Kidney epithelial cell (primary cell): Measurements from ENCODE around the gene FFAR4. TPM values are rescaled to one million over a fixed set of nuclear protein-coding genes. Genes with fewer than 3 reads are reported as not detected.

Source experiments
- DNase-seq: peaks from one replicate; pipeline ENCODE4 v3.0.0-alpha.2; 2010; ENCODE audit warnings: low read depth
- H3K27me3 ChIP-seq: 2 replicates; pipeline ENCODE4 v1.6.0; 2011; ENCODE audit warnings: low read length; ENCODE audit not compliant: control insufficient read depth, insufficient read depth
- H3K36me3 ChIP-seq: 2 replicates; pipeline ENCODE4 v1.5.1; 2011; ENCODE audit warnings: low read length; ENCODE audit not compliant: control insufficient read depth, insufficient read depth
- H3K4me3 ChIP-seq: 2 replicates; pipeline ENCODE4 v1.5.1; 2011; ENCODE audit warnings: low read depth, mild to moderate bottlenecking, control low read depth, low read length
- total RNA-seq: library from RNA; depleted of rRNA; stranded (reverse); fragments of >200 nt; gene quantifications from 2 replicates; pipeline ENCODE4 v1.2.3, GENCODE V29; 2015
- TF ChIP-seq, protein P1 (sequence below): IDR thresholded peaks from 2 replicates; pipeline ENCODE4 v1.5.1; 2011; ENCODE audit warnings: mild to moderate bottlenecking, moderate library complexity, low read length, control low read depth, inconsistent platforms; ENCODE audit not compliant: insufficient read depth, poor library complexity, severe bottlenecking

The FFAR4 gene
- total RNA-seq, 1 donor from 2014 or later: not detected

DNA sequence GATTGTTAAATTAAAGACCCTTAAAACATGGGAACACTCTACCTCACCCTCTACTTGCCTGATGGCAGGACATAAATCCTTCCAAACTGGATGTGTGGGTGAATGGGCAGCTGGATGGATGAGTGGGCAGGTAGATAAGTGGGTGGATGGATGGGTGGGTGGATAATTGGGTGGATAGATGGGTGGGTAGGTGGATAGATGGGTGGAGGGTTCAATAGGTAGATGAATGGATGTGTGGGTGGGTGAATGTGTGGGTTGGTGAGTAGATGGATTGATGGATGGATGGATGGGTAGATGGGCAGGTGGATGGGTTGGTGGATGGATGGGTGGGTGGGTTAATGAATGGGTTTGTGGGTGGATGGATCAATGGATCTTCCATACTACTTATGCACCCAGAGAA is 18.9 kb upstream of the FFAR4 start:
- Histone ChIP-seq H3K27me3 (no peaks in the 10 kb centered on the region), H3K4me3 (no peak overlapping the region), H3K36me3 (no peaks in the 10 kb centered on the region)
- DNase-seq: no peak
- TF ChIP-seq, protein P1, sequence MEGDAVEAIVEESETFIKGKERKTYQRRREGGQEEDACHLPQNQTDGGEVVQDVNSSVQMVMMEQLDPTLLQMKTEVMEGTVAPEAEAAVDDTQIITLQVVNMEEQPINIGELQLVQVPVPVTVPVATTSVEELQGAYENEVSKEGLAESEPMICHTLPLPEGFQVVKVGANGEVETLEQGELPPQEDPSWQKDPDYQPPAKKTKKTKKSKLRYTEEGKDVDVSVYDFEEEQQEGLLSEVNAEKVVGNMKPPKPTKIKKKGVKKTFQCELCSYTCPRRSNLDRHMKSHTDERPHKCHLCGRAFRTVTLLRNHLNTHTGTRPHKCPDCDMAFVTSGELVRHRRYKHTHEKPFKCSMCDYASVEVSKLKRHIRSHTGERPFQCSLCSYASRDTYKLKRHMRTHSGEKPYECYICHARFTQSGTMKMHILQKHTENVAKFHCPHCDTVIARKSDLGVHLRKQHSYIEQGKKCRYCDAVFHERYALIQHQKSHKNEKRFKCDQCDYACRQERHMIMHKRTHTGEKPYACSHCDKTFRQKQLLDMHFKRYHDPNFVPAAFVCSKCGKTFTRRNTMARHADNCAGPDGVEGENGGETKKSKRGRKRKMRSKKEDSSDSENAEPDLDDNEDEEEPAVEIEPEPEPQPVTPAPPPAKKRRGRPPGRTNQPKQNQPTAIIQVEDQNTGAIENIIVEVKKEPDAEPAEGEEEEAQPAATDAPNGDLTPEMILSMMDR: no peak

DNA sequence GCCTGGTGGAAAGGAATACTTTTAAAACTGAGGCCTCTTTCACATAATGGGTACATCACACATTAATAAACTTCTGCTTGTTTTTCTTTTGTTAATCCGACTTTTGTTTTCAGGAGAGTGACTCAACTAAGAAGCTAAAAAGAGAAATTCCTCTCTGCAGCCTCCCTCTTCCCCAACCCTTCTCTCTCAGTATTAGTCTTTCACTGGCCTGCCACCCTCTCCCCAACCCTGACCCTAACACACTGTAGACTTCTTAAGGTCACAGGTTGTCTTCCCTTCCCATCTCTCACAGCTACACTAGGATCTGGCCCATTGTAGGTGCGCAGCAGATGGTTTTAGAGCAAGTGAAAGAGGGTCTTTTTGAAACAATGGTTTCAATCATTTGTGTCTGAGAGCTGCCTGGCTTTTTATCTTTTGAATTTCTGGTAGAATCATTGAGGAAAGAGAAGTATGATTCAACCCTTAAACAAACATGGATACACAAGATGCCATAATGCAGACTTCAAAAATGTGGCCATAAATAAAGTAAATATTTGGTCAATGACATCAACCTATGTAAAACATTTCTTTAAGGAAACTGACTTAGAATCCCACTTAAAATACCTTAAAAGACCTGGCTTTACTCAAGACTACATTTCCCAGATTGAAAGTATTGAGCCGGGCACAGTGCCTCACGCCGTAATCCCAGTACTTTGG is 17.9 kb upstream of the FFAR4 start:
- TF ChIP-seq, protein P1: no peak
- Histone ChIP-seq H3K4me3 (no peak overlapping the region), H3K36me3 (no peaks in the 10 kb centered on the region), H3K27me3 (no peaks in the 10 kb centered on the region)
- no peak for DNase-seq

DNA sequence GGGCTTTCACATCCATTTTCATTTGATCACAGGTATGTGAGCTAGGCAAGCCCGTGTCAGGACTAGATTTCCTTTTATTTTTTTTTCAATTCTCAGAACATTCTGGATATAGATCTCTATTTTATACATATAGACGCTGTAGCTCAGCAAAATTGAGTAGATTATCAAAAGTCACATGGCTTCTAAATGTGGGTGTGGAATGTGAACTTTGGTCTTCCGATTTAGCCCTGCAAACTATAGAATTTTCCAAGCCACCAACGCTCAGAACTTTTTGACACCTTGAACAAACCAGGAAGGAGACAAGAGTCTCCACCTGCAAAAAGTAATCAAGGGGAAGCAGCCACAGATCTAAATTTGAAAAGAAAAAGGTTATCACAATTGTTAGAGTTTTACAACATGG is 15.9 kb upstream of the FFAR4 start:
- TF ChIP-seq, protein P1: no peak
- Histone ChIP-seq H3K27me3 (no peaks in the 10 kb centered on the region), H3K4me3 (no peak overlapping the region), H3K36me3 (no peaks in the 10 kb centered on the region)
- DNase-seq: no peak

DNA sequence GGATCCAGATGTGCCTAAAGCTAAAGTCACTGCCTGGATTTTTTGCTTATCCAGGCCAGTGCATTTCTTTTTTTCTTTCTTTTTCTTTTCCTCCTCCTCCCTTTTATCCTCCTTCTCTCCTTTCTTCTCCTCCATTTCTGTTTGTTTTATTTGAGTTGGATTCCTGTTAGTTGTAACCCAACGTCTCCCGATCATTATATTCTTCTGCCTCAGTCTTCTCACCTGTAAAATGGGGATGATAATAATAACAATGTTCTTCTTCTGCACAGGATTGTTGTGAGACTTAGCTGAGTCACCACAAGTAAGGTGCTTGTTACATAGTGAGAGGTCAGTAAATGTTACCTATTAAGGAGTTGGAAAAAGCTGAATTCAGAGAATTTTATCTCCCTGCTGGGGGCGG is 13.7 kb upstream of the FFAR4 start:
- TF ChIP-seq, protein P1: no peak

DNA sequence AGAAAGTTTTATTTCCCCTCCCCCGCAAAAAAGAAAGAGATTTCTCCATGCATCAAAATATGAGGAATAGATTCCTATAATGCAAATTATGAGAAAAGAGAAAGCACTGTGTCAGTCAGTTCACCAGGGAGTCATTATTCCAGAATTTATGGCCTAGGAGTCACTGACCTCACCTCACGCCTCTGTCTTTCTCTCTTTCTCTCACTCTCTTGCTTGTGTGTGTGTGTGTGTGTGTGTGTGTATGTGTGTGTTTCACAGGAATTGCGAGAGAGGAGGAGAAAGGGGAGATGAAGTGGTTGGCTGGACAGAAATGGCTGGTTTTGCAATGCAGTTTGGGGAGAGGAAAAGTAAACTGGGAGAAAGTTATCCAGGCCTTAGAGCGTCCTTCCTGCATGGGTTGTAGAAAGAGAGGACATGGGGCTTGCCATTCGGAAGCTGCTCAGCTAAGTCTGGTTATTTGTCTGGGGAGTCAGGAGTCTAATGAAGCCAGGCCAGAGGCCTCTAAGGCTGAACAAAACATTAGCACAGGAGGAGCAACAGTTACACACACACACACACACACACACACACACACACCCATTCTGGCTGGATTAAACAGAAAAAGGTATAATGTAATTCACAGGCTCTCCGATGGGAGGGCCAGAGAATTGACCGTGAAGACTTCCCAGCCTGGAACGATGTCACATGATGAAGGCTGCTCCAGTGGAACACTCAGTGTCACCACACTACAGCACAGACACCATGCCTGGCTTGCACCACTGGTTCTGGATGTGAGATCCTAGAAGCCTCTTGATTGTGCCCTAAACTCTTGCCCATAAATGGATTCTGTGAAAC is 12.8 kb upstream of the FFAR4 start:
- Histone ChIP-seq H3K4me3 (no peak overlapping the region), H3K27me3 (peaks cover 4% of the 10 kb centered on the region), H3K36me3 (no peaks in the 10 kb centered on the region)
- TF ChIP-seq, protein P1: no peak
- DNase-seq: no peak

More for the DNA sequence above, 13.7 kb upstream of the FFAR4 start:
- DNase-seq: no peak
- H3K36me3 ChIP-seq: no peaks in the 10 kb centered on the region
- no peak overlapping the region for H3K4me3 ChIP-seq
- H3K27me3 ChIP-seq: peaks cover 4% of the 10 kb centered on the region
